Measurements from ENCODE around the gene KLC1. TPM values are rescaled to one million over a fixed set of nuclear protein-coding genes. Genes with fewer than 3 reads are reported as not detected.

Gene KLC1
- total and polyA plus RNA-seq, 2 of the 13 experiments (the other 11 are each of a cell fraction or from before 2014, with no cell fraction given), result 53.2 to 63.5 TPM

DNA sequence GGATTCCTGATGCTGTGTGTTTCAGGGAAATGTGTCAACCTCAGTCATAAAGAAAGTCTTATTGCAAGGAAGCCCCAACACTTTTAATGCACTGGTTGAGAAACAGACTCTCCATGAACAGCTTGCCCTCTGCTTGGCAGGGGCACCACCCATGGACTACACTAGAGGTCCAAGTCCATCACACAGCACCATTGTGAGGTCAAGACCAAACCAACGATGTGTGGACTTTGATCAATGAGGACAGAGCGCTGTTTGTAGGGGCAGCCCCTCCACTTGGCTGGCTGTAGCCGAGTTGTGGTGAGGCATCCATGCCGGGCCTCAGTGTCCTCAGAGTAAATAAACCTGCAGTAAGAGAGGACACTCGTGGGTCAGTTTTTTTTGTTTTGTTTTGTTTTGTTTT, 116.4 kb downstream of the KLC1 start:
- intact Hi-C loops (cut with micrococcal nuclease; ENCODE audit: unreplicated experiment) (no loop called here), in situ Hi-C loops (cut with HindIII; ENCODE audit: extremely low pct_ligation_motif_present, low pct_unique_long_range_greater_than_20kb) (no loop called here)
- Histone ChIP-seq H3K27ac (ENCODE audit: extremely low read length, insufficient read depth, low read length) (no peak overlapping the region), H2AFZ (ENCODE audit: low read length) (no peak overlapping the region), H3K36me3 (replicated peaks in 1 of 2; ENCODE audit: control insufficient read depth in 1 of 2, insufficient read depth in 2 of 2, low read length in 2 of 2) (peaks cover 9 to 40% of the 10 kb centered on the region in 2 experiments; a peak in 4 of 5 replicates), H3K9ac (ENCODE audit: insufficient read depth, low read depth, low read length) (no peak overlapping the region), H4K20me1 (ENCODE audit: insufficient read depth, low read length) (no peaks in the 10 kb centered on the region), H3K4me1 (ENCODE audit: insufficient read depth, low read length) (peaks cover 16% of the 10 kb centered on the region), H3K27me3 (ENCODE audit: control insufficient read depth in 1 of 2, insufficient read depth in 2 of 2, low read length in 2 of 2) (no peaks in the 10 kb centered on the region), H3K4me3 (replicated peaks in 1 of 3; ENCODE audit: insufficient read depth in 1 of 3, low read depth in 2 of 3, low read length in 3 of 3) (no peak overlapping the region), H3K9me3 (ENCODE audit: low read length) (no peaks in the 10 kb centered on the region), H3K79me2 (ENCODE audit: insufficient read depth, low read length) (no peaks in the 10 kb centered on the region), H3K4me2 (ENCODE audit: low read depth, low read length) (no peak overlapping the region)
- DNase-seq (ENCODE audit: low spot score) (peak; percentile 61), FAIRE-seq (peak; percentile 61), ATAC-seq (peak; percentile 73)
- CTCF ChIA-PET (ENCODE audit: low intra/inter-chr PET ratio, low total read pairs), result no interaction called here
- WGBS (ENCODE audit: low lambda C conversion rate), result 31% methylated on average over 5 of the region's 5 CpGs
- no TSS peak for BruUV-seq (replicated peaks)
- POLR2A ChIA-PET, result no interaction called here
- TF ChIP-seq ZKSCAN1 (IDR thresholded peaks at IDR 0.05; ENCODE audit: low read length) (no peak), ZMYM2 (CRISPR knock-in tag; IDR thresholded peaks at IDR 0.05) (peak; percentile 71; the same call in 1 of the 2 replicates), HDAC2 (CRISPR knock-in tag; IDR thresholded peaks at IDR 0.05) (no peak), HNF4G (IDR thresholded peaks at IDR 0.05; ENCODE audit: borderline replicate concordance, low read depth, low read length) (peak; percentile 86), HNF4G (CRISPR knock-in tag; IDR thresholded peaks at IDR 0.05; ENCODE audit: borderline replicate concordance, low read depth) (peak; percentile 73; the same call in 1 of the 2 replicates), HNF4A (CRISPR knock-in tag; IDR thresholded peaks at IDR 0.05) (peak; percentile 90), ZNF644 (CRISPR knock-in tag; IDR thresholded peaks at IDR 0.05; ENCODE audit: low read depth) (peak; percentile 89), HNRNPL (IDR thresholded peaks at IDR 0.05; ENCODE audit: low read depth, low read length) (0 out of 2 replicates have a peak, but pooled peaks have one; percentile 42), MAFG (CRISPR knock-in tag; IDR thresholded peaks at IDR 0.05) (no peak), NR2F2 (IDR thresholded peaks at IDR 0.05; ENCODE audit: borderline replicate concordance, low read depth) (0 out of 2 replicates have a peak, but pooled peaks have one; percentile 29), KLF9 (CRISPR knock-in tag; IDR thresholded peaks at IDR 0.05; ENCODE audit: low read depth) (no peak), RARA (CRISPR knock-in tag; IDR thresholded peaks at IDR 0.05) (peak; percentile 56; the same call in 1 of the 2 replicates), ZIK1 (CRISPR knock-in tag; IDR thresholded peaks at IDR 0.05; ENCODE audit: borderline replicate concordance, low read depth) (no peak)
- TF ChIP-seq, protein P1, sequence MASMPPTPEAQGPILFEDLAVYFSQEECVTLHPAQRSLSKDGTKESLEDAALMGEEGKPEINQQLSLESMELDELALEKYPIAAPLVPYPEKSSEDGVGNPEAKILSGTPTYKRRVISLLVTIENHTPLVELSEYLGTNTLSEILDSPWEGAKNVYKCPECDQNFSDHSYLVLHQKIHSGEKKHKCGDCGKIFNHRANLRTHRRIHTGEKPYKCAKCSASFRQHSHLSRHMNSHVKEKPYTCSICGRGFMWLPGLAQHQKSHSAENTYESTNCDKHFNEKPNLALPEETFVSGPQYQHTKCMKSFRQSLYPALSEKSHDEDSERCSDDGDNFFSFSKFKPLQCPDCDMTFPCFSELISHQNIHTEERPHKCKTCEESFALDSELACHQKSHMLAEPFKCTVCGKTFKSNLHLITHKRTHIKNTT (CRISPR knock-in tag; IDR thresholded peaks at IDR 0.05), result no peak
- TF ChIP-seq, protein P2, sequence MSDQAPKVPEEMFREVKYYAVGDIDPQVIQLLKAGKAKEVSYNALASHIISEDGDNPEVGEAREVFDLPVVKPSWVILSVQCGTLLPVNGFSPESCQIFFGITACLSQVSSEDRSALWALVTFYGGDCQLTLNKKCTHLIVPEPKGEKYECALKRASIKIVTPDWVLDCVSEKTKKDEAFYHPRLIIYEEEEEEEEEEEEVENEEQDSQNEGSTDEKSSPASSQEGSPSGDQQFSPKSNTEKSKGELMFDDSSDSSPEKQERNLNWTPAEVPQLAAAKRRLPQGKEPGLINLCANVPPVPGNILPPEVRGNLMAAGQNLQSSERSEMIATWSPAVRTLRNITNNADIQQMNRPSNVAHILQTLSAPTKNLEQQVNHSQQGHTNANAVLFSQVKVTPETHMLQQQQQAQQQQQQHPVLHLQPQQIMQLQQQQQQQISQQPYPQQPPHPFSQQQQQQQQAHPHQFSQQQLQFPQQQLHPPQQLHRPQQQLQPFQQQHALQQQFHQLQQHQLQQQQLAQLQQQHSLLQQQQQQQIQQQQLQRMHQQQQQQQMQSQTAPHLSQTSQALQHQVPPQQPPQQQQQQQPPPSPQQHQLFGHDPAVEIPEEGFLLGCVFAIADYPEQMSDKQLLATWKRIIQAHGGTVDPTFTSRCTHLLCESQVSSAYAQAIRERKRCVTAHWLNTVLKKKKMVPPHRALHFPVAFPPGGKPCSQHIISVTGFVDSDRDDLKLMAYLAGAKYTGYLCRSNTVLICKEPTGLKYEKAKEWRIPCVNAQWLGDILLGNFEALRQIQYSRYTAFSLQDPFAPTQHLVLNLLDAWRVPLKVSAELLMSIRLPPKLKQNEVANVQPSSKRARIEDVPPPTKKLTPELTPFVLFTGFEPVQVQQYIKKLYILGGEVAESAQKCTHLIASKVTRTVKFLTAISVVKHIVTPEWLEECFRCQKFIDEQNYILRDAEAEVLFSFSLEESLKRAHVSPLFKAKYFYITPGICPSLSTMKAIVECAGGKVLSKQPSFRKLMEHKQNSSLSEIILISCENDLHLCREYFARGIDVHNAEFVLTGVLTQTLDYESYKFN (CRISPR knock-in tag; conservative IDR thresholded peaks at IDR 0.05), result 0 out of 2 replicates have a peak, but pooled peaks have one; percentile 49
- TF ChIP-seq, protein P3, sequence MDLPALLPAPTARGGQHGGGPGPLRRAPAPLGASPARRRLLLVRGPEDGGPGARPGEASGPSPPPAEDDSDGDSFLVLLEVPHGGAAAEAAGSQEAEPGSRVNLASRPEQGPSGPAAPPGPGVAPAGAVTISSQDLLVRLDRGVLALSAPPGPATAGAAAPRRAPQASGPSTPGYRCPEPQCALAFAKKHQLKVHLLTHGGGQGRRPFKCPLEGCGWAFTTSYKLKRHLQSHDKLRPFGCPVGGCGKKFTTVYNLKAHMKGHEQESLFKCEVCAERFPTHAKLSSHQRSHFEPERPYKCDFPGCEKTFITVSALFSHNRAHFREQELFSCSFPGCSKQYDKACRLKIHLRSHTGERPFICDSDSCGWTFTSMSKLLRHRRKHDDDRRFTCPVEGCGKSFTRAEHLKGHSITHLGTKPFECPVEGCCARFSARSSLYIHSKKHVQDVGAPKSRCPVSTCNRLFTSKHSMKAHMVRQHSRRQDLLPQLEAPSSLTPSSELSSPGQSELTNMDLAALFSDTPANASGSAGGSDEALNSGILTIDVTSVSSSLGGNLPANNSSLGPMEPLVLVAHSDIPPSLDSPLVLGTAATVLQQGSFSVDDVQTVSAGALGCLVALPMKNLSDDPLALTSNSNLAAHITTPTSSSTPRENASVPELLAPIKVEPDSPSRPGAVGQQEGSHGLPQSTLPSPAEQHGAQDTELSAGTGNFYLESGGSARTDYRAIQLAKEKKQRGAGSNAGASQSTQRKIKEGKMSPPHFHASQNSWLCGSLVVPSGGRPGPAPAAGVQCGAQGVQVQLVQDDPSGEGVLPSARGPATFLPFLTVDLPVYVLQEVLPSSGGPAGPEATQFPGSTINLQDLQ (CRISPR knock-in tag; IDR thresholded peaks at IDR 0.05), result no peak
- TF ChIP-seq, protein P4, sequence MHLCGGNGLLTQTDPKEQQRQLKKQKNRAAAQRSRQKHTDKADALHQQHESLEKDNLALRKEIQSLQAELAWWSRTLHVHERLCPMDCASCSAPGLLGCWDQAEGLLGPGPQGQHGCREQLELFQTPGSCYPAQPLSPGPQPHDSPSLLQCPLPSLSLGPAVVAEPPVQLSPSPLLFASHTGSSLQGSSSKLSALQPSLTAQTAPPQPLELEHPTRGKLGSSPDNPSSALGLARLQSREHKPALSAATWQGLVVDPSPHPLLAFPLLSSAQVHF (CRISPR knock-in tag; IDR thresholded peaks at IDR 0.05), result no peak

Data from HepG2 (cell line).